Immature natural killer cell (primary cell): ENCODE data around the gene STOX2. TPM values are rescaled to one million over a fixed set of nuclear protein-coding genes. Genes with fewer than 3 reads are reported as not detected.

ENCODE experiments used
- DNase-seq, 3 donors: peaks; one replicate each; pipeline ENCODE4 v3.0.0; 2022; ENCODE audit warnings: mixed read lengths in 1 of 3
- H3K27ac Mint-ChIP-seq, 6 donors: one replicate each; pipeline ENCODE4 v1.8.0; 2020; ENCODE audit warnings: mixed read lengths in 6 of 6, mild to moderate bottlenecking in 5 of 6, inconsistent platforms in 4 of 6, moderate library complexity in 3 of 6
- H3K27me3 Mint-ChIP-seq, 3 donors: one replicate each; pipeline ENCODE4 v1.8.0; 2020 to 2021; ENCODE audit warnings: low read depth in 3 of 3, mild to moderate bottlenecking in 3 of 3, mixed read lengths in 3 of 3, moderate library complexity in 3 of 3, inconsistent platforms in 1 of 3
- H3K36me3 Mint-ChIP-seq, 3 donors: one replicate each; pipeline ENCODE4 v1.8.0; 2020; ENCODE audit warnings: mixed read lengths in 3 of 3, inconsistent platforms in 2 of 3, mild to moderate bottlenecking in 2 of 3
- H3K4me1 Mint-ChIP-seq, 2 donors: one replicate each; pipeline ENCODE4 v1.8.0; 2020; ENCODE audit warnings: inconsistent platforms in 2 of 2, mild to moderate bottlenecking in 2 of 2, mixed read lengths in 2 of 2, moderate library complexity in 1 of 2
- H3K4me3 Mint-ChIP-seq, 5 donors: one replicate each; pipeline ENCODE4 v1.8.0; 2020; ENCODE audit warnings: mild to moderate bottlenecking in 5 of 5, mixed read lengths in 5 of 5, inconsistent platforms in 3 of 5, moderate library complexity in 3 of 5
- H3K9me3 Mint-ChIP-seq, 6 donors: one replicate each; pipeline ENCODE4 v1.8.0; 2020; ENCODE audit warnings: mild to moderate bottlenecking in 6 of 6, mixed read lengths in 6 of 6, inconsistent platforms in 4 of 6, moderate library complexity in 3 of 6
- polyA plus RNA-seq, 3 donors: library from polyadenylated mRNA; unstranded; fragments of 300-500 nt; fragmentation: Illumina TruSeq; gene quantifications; one replicate each; pipeline ENCODE4 v1.2.3, GENCODE V29; 2021

The STOX2 gene
- polyA plus RNA-seq, 3 donors from 2014 or later, result not detected

GRCh38 chr4:183988874-183989273, 83.8 kb downstream of the STOX2 start:
- no peaks in the 10 kb centered on the region for H3K9me3 Mint-ChIP-seq
- no peak overlapping the region for H3K4me3 Mint-ChIP-seq
- no peaks in the 10 kb centered on the region for H3K4me1 Mint-ChIP-seq

DNA sequence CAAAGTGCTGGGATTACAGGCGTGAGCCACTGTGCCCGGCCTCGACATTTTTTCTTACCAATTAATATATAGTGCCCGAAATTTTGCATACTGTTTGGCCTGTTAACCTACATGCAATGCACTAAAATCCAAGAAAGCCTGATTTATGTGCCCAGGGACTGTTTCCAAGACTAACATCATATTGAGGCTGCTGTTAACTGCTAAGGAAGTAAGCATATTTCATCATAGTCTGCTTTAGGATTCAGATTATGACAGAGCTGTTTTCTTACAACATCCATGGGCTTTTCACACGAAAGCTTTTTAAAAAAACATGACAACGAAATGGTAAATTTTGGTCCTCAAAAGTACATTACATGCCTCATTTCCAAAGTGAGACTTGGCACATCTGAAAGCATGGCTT, 84.4 kb downstream of the STOX2 start:
- no peak overlapping the region for H3K4me3 Mint-ChIP-seq
- H3K36me3 Mint-ChIP-seq, result no peaks in the 10 kb centered on the region

More at GRCh38 chr4:183988874-183989273, 83.8 kb downstream of the STOX2 start:
- DNase-seq, result no peak
- Mint-ChIP-seq H3K27me3 (peaks cover 0 to 3% (median 0%) of the 10 kb centered on the region in 3 donors), H3K27ac (no peak overlapping the region), H3K36me3 (no peaks in the 10 kb centered on the region)

DNA sequence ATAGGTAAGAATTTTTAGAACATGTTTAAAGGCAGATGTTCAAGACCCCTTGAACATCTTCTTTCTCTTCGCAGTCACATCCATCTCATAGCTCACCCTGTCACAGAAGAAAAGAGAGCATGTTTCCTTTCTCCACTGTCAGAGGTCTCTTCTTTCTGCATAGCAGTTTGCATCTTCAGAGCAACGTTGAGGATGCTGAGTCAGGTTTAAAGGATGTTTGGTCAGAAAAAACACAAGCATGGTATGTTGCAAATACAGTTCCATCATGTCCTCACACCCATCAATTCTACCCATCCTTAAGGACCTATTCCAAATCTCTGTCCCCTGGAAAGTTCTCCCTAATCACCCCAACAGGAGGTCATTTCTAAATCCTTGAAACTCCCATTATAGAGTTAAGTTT, 84.8 kb downstream of the STOX2 start:
- H3K27ac Mint-ChIP-seq, result no peak overlapping the region
- no peaks in the 10 kb centered on the region for H3K4me1 Mint-ChIP-seq
- no peak overlapping the region for H3K4me3 Mint-ChIP-seq
- no peaks in the 10 kb centered on the region for H3K36me3 Mint-ChIP-seq
- H3K27me3 Mint-ChIP-seq, result peaks cover 0 to 3% (median 0%) of the 10 kb centered on the region in 3 donors
- H3K9me3 Mint-ChIP-seq, result no peaks in the 10 kb centered on the region
- no peak for DNase-seq

More for the DNA sequence above, 84.4 kb downstream of the STOX2 start:
- H3K4me1 Mint-ChIP-seq, result no peaks in the 10 kb centered on the region
- no peaks in the 10 kb centered on the region for H3K9me3 Mint-ChIP-seq
- H3K27ac Mint-ChIP-seq, result no peak overlapping the region
- peaks cover 0 to 3% (median 0%) of the 10 kb centered on the region in 3 donors for H3K27me3 Mint-ChIP-seq
- no peak for DNase-seq

- no peaks in the 10 kb centered on the region for H3K9me3 Mint-ChIP-seq
- no peak overlapping the region for H3K4me3 Mint-ChIP-seq
- H3K4me1 Mint-ChIP-seq, result no peaks in the 10 kb centered on the region
- H3K27ac Mint-ChIP-seq, result no peak overlapping the region
- H3K27me3 Mint-ChIP-seq, result peaks cover 0 to 4% (median 3%) of the 10 kb centered on the region in 3 donors
- DNase-seq, result no peak
- H3K36me3 Mint-ChIP-seq, result no peaks in the 10 kb centered on the region
These were observed 88.6 kb downstream of the STOX2 start for GRCh38 chr4:183993676-183994075.

DNA sequence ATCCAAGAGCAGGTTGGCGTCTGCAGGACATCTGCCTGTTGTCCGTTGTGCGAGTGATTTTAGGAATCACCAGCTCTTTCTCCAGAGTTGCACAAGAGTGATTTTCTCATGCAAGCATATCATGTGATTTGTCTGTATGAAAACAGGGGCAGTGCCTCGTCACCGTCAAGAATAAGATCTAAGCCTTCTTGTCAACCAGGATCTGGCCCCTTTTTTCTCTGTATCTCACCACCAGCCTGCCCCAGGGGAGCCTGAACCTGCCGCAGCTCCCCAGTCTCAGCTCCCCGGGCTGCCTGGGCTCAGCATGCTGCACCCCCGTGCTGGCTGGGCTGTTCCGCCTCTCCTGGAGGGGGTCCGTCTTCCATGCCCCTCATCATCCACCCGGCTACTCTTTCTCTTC, 90.5 kb downstream of the STOX2 start:
- H3K4me3 Mint-ChIP-seq, result no peak overlapping the region
- DNase-seq, result no peak
- H3K9me3 Mint-ChIP-seq, result no peaks in the 10 kb centered on the region
- H3K4me1 Mint-ChIP-seq, result no peaks in the 10 kb centered on the region
- no peak overlapping the region for H3K27ac Mint-ChIP-seq
- peaks cover under 1 to 3% (median 3%) of the 10 kb centered on the region in 3 donors for H3K27me3 Mint-ChIP-seq
- no peaks in the 10 kb centered on the region for H3K36me3 Mint-ChIP-seq

GRCh38 chr4:183996868-183997267, 91.8 kb downstream of the STOX2 start:
- H3K9me3 Mint-ChIP-seq, result no peaks in the 10 kb centered on the region
- H3K36me3 Mint-ChIP-seq, result no peaks in the 10 kb centered on the region
- no peak overlapping the region for H3K27ac Mint-ChIP-seq
- H3K4me1 Mint-ChIP-seq, result no peaks in the 10 kb centered on the region
- no peak overlapping the region for H3K4me3 Mint-ChIP-seq
- no peak for DNase-seq
- peaks cover 2 to 3% (median 3%) of the 10 kb centered on the region in 3 donors for H3K27me3 Mint-ChIP-seq

DNA sequence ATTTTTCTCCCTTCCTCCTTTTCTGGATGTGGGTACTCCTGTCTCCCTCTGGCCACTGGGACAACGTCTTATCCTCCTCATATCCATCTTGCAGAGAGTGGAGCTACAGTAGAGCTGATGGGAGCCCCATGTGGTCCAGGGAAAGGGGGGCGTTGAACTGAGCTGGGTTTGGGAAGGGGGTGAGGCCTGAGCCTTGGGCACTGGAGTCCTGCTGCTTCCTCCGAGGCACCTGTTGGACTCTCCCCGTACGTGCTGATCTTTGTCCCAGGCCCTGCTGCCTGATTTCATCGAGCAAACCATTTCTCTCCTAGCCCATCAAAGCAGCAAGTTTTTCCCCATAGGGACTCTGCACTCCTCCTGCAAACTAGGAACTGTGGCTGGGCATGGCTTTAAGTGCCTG, 94.3 kb downstream of the STOX2 start:
- Mint-ChIP-seq H3K27ac (no peak overlapping the region), H3K9me3 (no peaks in the 10 kb centered on the region), H3K36me3 (no peaks in the 10 kb centered on the region), H3K4me3 (no peak overlapping the region), H3K4me1 (no peaks in the 10 kb centered on the region), H3K27me3 (peaks cover 3 to 5% (median 3%) of the 10 kb centered on the region in 3 donors)
- DNase-seq, result no peak

GRCh38 chr4:184000457-184001396, 95.6 kb downstream of the STOX2 start:
- no peaks in the 10 kb centered on the region for H3K4me1 Mint-ChIP-seq
- no peaks in the 10 kb centered on the region for H3K9me3 Mint-ChIP-seq
- H3K36me3 Mint-ChIP-seq, result no peaks in the 10 kb centered on the region
- DNase-seq, result no peak
- H3K27me3 Mint-ChIP-seq, result peaks cover 3 to 5% (median 3%) of the 10 kb centered on the region in 3 donors
- H3K27ac Mint-ChIP-seq, result no peak overlapping the region
- no peak overlapping the region for H3K4me3 Mint-ChIP-seq

DNA sequence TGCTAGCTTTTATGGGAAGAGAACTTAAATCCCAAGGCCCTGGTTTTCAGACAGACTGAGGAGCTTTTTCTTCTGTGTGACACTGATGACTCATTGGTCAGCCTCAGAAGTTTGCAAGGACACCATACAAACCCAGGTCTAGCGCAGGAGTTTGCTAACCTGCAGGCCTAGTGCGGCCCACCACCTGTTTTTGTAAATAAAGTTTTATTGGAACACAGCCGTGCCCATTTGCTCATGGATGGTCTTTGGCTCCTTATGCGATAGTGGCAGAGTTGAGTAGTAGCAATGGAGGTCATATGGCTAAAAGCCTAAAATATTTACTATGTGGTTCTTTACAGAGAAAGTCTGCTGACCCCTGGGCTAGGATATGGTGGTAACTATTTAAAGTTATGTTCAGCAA, 98.3 kb downstream of the STOX2 start:
- Mint-ChIP-seq H3K27ac (no peak overlapping the region), H3K4me3 (no peak overlapping the region)

GRCh38 chr4:184007891-184008290, 102.8 kb downstream of the STOX2 start:
- Mint-ChIP-seq H3K36me3 (no peaks in the 10 kb centered on the region), H3K27ac (no peak overlapping the region), H3K27me3 (peaks cover 0 to 3% (median 0%) of the 10 kb centered on the region in 3 donors), H3K9me3 (no peaks in the 10 kb centered on the region), H3K4me3 (no peak overlapping the region), H3K4me1 (no peaks in the 10 kb centered on the region)
- DNase-seq, result no peak

More for the DNA sequence above, 98.3 kb downstream of the STOX2 start:
- Mint-ChIP-seq H3K4me1 (no peaks in the 10 kb centered on the region), H3K27me3 (peaks cover under 1 to 5% (median 2%) of the 10 kb centered on the region in 3 donors), H3K9me3 (no peaks in the 10 kb centered on the region), H3K36me3 (no peaks in the 10 kb centered on the region)
- DNase-seq, result no peak

GRCh38 chr4:184010696-184011095, 105.6 kb downstream of the STOX2 start:
- Mint-ChIP-seq H3K4me3 (no peak overlapping the region), H3K36me3 (no peaks in the 10 kb centered on the region), H3K4me1 (no peaks in the 10 kb centered on the region), H3K27me3 (no peaks in the 10 kb centered on the region), H3K9me3 (no peaks in the 10 kb centered on the region), H3K27ac (no peak overlapping the region)
- DNase-seq, result no peak

DNA sequence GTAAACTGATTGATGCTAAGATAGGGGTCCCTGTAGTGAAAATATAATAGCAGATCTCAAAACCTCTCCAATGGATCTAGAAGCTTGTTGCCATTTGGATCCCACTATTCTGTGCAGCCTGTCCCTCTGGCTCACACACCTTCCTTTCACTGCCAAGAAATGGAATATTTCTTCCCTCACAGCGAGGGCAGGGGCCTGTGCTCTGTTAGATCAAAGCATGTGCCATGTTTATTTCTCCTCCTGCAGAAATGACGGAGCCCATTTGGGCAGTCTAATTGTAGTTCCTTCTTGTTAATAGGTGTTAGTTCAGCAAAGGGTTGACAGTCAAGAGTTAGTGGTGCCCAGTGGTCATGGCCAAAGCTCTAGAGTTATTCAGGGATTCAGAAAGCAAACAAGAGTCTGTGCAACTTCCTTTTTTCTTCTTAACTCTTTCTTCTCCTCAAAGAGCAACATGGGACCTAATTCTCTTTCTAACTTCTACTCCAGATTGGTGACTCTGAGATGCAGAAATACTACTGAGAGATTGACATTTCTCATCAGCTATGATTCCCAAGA, 106.8 kb downstream of the STOX2 start:
- Mint-ChIP-seq H3K36me3 (no peaks in the 10 kb centered on the region), H3K27me3 (peaks cover 0 to 4% (median 0%) of the 10 kb centered on the region in 3 donors), H3K4me3 (no peak overlapping the region), H3K4me1 (no peaks in the 10 kb centered on the region), H3K27ac (no peak overlapping the region), H3K9me3 (no peaks in the 10 kb centered on the region)
- DNase-seq, result no peak

DNA sequence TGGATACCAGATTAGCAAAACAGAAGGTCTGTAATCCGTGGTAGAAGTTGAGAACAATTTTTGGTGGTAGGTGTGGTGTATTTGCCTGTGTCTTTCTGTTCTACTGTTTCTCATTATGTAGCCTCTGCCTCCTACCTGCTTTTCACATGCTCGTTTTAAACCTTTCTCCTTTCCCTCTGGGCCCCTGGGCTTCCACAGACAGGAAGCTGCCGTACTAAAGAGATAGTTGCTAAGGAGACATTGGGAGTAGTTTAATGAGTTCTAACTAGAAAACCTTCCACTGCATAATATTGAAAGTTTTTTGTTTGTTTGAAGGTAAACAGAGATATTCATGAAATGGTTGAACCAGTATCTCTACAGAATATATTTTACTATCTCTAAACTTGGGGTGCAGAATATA, 107.8 kb downstream of the STOX2 start:
- no peaks in the 10 kb centered on the region for H3K36me3 Mint-ChIP-seq
- H3K4me3 Mint-ChIP-seq, result no peak overlapping the region
- H3K9me3 Mint-ChIP-seq, result no peaks in the 10 kb centered on the region
- no peaks in the 10 kb centered on the region for H3K4me1 Mint-ChIP-seq
- no peak for DNase-seq
- peaks cover 0 to 4% (median 0%) of the 10 kb centered on the region in 3 donors for H3K27me3 Mint-ChIP-seq
- H3K27ac Mint-ChIP-seq, result no peak overlapping the region

DNA sequence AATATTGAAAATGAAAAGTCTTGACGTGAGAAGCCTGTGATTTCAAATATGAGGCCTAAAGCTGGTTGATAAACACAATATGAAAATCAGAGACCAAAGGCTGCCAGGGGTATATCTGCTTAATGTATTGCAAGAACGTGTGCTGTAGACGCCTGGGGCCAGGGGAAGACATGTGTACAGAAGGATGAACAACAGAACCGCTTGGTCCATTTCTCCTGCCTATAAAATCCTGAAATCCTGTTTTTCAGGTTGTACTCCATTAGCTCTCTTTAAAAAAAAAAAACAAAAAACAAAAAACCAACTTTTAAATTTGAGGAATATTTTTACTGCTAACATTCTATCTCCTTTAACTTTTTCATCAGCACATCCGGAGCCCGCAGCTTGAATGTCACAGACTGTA, 109.2 kb downstream of the STOX2 start:
- Mint-ChIP-seq H3K9me3 (no peaks in the 10 kb centered on the region), H3K27me3 (peaks cover 0 to 4% (median 0%) of the 10 kb centered on the region in 3 donors), H3K4me3 (no peak overlapping the region), H3K27ac (no peak overlapping the region), H3K36me3 (no peaks in the 10 kb centered on the region), H3K4me1 (no peaks in the 10 kb centered on the region)
- DNase-seq, result no peak
